OCI-LY1 (cell line): ENCODE data around the gene MAD2L1BP.

Experiments
- EZH2 ChIP-seq: fragments of 200-600 bp; sonication (generic), shearing (Covaris generic); IDR thresholded peaks from 2 replicates; pipeline ENCODE4 v1.8.0; 2017; ENCODE audit warnings: borderline replicate concordance, mixed run types, mild to moderate bottlenecking, antibody characterized with exemption, low read length, moderate library complexity, mixed read lengths
- TF ChIP-seq, protein P1 (sequence below): fragments of 200-600 bp; sonication (generic), shearing (Covaris generic); IDR thresholded peaks from 2 replicates; pipeline ENCODE4 v1.5.1; 2017; ENCODE audit warnings: mild to moderate bottlenecking, antibody characterized with exemption, low read length, moderate library complexity, mixed read lengths

- TF ChIP-seq, protein P1, sequence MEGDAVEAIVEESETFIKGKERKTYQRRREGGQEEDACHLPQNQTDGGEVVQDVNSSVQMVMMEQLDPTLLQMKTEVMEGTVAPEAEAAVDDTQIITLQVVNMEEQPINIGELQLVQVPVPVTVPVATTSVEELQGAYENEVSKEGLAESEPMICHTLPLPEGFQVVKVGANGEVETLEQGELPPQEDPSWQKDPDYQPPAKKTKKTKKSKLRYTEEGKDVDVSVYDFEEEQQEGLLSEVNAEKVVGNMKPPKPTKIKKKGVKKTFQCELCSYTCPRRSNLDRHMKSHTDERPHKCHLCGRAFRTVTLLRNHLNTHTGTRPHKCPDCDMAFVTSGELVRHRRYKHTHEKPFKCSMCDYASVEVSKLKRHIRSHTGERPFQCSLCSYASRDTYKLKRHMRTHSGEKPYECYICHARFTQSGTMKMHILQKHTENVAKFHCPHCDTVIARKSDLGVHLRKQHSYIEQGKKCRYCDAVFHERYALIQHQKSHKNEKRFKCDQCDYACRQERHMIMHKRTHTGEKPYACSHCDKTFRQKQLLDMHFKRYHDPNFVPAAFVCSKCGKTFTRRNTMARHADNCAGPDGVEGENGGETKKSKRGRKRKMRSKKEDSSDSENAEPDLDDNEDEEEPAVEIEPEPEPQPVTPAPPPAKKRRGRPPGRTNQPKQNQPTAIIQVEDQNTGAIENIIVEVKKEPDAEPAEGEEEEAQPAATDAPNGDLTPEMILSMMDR, result no peak
- TF ChIP-seq EZH2, result no peak
These were observed 43.4 kb downstream of the MAD2L1BP start for GRCh38 chr6:43679057-43679456.
